HCT116 (cell line): ENCODE data around the gene RIN3. TPM values are rescaled to one million over a fixed set of nuclear protein-coding genes. Genes with fewer than 3 reads are reported as not detected.

ENCODE experiments used
- ATAC-seq: fragments of 200-7000 bp; cut with Tn5 transposase; 2 replicates; pipeline ENCODE4 v1.9.1; 2020; ENCODE audit warnings: mild to moderate bottlenecking, moderate library complexity
- BruUV-seq: library from RNA; stranded (reverse); fragments of 400-500 nt; replicated peaks from 2 replicates; lab custom pipeline; 2021; lab: Mats Ljungman, UMichigan
- CTCF ChIA-PET: fragments of 300-600 bp; sonication (Branson Sonifier 250); formaldehyde crosslinking; loops from one replicate; lab custom pipeline; 2021; ENCODE audit warnings: antibody characterized with exemption; lab: Charles Lee
- POLR2A ChIA-PET: fragments of 300-600, 350-600 bp; sonication (Branson Sonifier 250); formaldehyde crosslinking; loops from one replicate; lab custom pipeline; 2021; ENCODE audit warnings: antibody characterized with exemption; lab: Charles Lee
- RAD21 ChIA-PET, 2 experiments: fragments of 300-600 bp; sonication (Branson Sonifier 250); formaldehyde crosslinking; loops; one replicate each; lab custom pipeline; 2023; ENCODE audit warnings: low total read pairs in 2 of 2; ENCODE audit not compliant: uncharacterized antibody in 2 of 2, unreplicated experiment in 2 of 2, low non-redundant PET in 1 of 2; lab: Charles Lee
- DNase-seq: peaks from one replicate; pipeline ENCODE4 v3.0.0-alpha.2; 2010; ENCODE audit warnings: low read depth, low spot score
- H2AFZ ChIP-seq: fragments of 200-600 bp; shearing (Covaris generic), sonication (generic); 2 replicates; pipeline ENCODE4 v1.6.1; 2017; ENCODE audit warnings: low read depth, mixed run types, mixed read lengths, antibody characterized with exemption, low read length; ENCODE audit not compliant: poor library complexity, severe bottlenecking
- H3K27ac ChIP-seq: 2 replicates; pipeline ENCODE4 v1.5.1; 2012; ENCODE audit warnings: low read depth, low read length
- H3K27me3 ChIP-seq: fragments of 200-600 bp; sonication (generic); 2 replicates; pipeline ENCODE4 v1.6.1; 2016; ENCODE audit warnings: mixed run types, low read length, mixed read lengths; ENCODE audit not compliant: insufficient read depth
- H3K36me3 ChIP-seq, 2 experiments: fragments of 200-500 bp in 1 of 2; fragments of 200-600 bp in 1 of 2; sonication (Bioruptor generic) in 1 of 2; sonication (generic) in 1 of 2; 2 replicates each; pipeline versions ENCODE4 v1.5.1 to v1.6.1; 2014 to 2016; ENCODE audit warnings: low read length in 2 of 2, inconsistent platforms in 1 of 2, mixed read lengths in 1 of 2, mixed run types in 1 of 2; ENCODE audit not compliant: insufficient read depth in 2 of 2, control insufficient read depth in 1 of 2
- H3K4me1 ChIP-seq, 2 experiments: fragments of 200-600 bp in 1 of 2; sonication (generic) in 1 of 2; 2 replicates each; pipeline versions ENCODE4 v1.5.1 to v1.6.1; 2012 to 2017; ENCODE audit warnings: low read length in 2 of 2, inconsistent platforms in 1 of 2, mild to moderate bottlenecking in 1 of 2, mixed read lengths in 1 of 2, mixed run types in 1 of 2, moderate library complexity in 1 of 2; ENCODE audit not compliant: insufficient read depth in 2 of 2, control insufficient read depth in 1 of 2
- H3K4me2 ChIP-seq: fragments of 200-600 bp; sonication (generic); 2 replicates; pipeline ENCODE4 v1.6.1; 2017; ENCODE audit warnings: mixed run types, low read length, mixed read lengths
- H3K4me3 ChIP-seq, 2 experiments: fragments of 200-600 bp in 1 of 2; sonication (generic) in 1 of 2; replicated peaks in 1 of 2; 2 replicates each; pipeline ENCODE4 v1.5.1; 2011 to 2016; ENCODE audit warnings: low read length in 2 of 2, control low read depth in 1 of 2, low read depth in 1 of 2, mild to moderate bottlenecking in 1 of 2, mixed read lengths in 1 of 2, mixed run types in 1 of 2
- H3K79me2 ChIP-seq: fragments of 200-600 bp; sonication (generic); 2 replicates; pipeline ENCODE4 v1.6.1; 2017; ENCODE audit warnings: mild to moderate bottlenecking, mixed run types, low read length, moderate library complexity, mixed read lengths; ENCODE audit not compliant: insufficient read depth
- H3K9ac ChIP-seq: fragments of 200-600 bp; sonication (generic); 2 replicates; pipeline ENCODE4 v1.6.1; 2016; ENCODE audit warnings: low read length, mixed read lengths
- H3K9me2 ChIP-seq: fragments of 200-600 bp; sonication (generic), shearing (Covaris generic); 2 replicates; pipeline ENCODE4 v1.6.1; 2017; ENCODE audit warnings: mixed run types, mild to moderate bottlenecking, moderate library complexity; ENCODE audit not compliant: insufficient read depth
- H3K9me3 ChIP-seq, 2 experiments: fragments of 200-500 bp in 1 of 2; fragments of 200-600 bp in 1 of 2; sonication (Bioruptor generic) in 1 of 2; sonication (generic) in 1 of 2; 2 replicates each; pipeline ENCODE4 v1.6.1; 2014 to 2017; ENCODE audit warnings: low read length in 2 of 2, mixed read lengths in 2 of 2, inconsistent platforms in 1 of 2, low read depth in 1 of 2, mild to moderate bottlenecking in 1 of 2, mixed run types in 1 of 2, moderate library complexity in 1 of 2; ENCODE audit not compliant: control insufficient read depth in 1 of 2, insufficient read depth in 1 of 2
- H4K20me1 ChIP-seq: fragments of 200-600 bp; sonication (generic), shearing (Covaris generic); 2 replicates; pipeline ENCODE4 v1.6.1; 2017; ENCODE audit warnings: mixed run types, mild to moderate bottlenecking, moderate library complexity; ENCODE audit not compliant: insufficient read depth
- CBX3 ChIP-seq: IDR thresholded peaks from 2 replicates; pipeline ENCODE4 v1.6.1; 2012; ENCODE audit warnings: low read depth
- EGR1 ChIP-seq: IDR thresholded peaks from 2 replicates; pipeline ENCODE4 v1.6.1; 2012; ENCODE audit warnings: low read depth
- EZH2 ChIP-seq: fragments of 200-600 bp; sonication (generic); IDR thresholded peaks from 2 replicates; pipeline ENCODE4 v1.6.1; 2017; ENCODE audit warnings: antibody characterized with exemption, mixed run types
- EZH2phosphoT487 ChIP-seq: fragments of 200-600 bp; IDR thresholded peaks from 2 replicates; pipeline ENCODE4 v1.6.1; 2018; ENCODE audit warnings: antibody characterized with exemption, borderline replicate concordance
- POLR2A ChIP-seq: IDR thresholded peaks from 2 replicates; pipeline ENCODE4 v1.7.0; 2011; ENCODE audit warnings: borderline replicate concordance; ENCODE audit not compliant: insufficient read depth, insufficient read length; ENCODE audit errors: extremely low read depth
- POLR2AphosphoS5 ChIP-seq: IDR thresholded peaks from 2 replicates; pipeline ENCODE4 v1.6.1; 2011; ENCODE audit warnings: mild to moderate bottlenecking, low read depth, low read length, moderate library complexity
- RAD21 ChIP-seq: IDR thresholded peaks from 2 replicates; pipeline ENCODE4 v1.6.1; 2012; ENCODE audit warnings: low read depth, mild to moderate bottlenecking
- SRF ChIP-seq: IDR thresholded peaks from 2 replicates; pipeline ENCODE4 v1.6.1; 2012; ENCODE audit warnings: low read depth
- TCF7L2 ChIP-seq: IDR thresholded peaks from 2 replicates; pipeline ENCODE4 v1.7.0; 2011; ENCODE audit warnings: borderline replicate concordance, inconsistent platforms; ENCODE audit not compliant: insufficient read depth, insufficient read length; ENCODE audit errors: extremely low read depth
- intact Hi-C: fragments of 100-400 bp; cut with micrococcal nuclease; formaldehyde crosslinking; loops from 2 replicates; pipeline ENCODE4 v1.10.0; 2022
- total RNA-seq: library from RNA; stranded (reverse); gene quantifications from one replicate; pipeline ENCODE4 v1.2.1, GENCODE V29; 2021; ENCODE audit not compliant: unreplicated experiment
- TF ChIP-seq, protein P1 (sequence below): IDR thresholded peaks from 2 replicates; pipeline ENCODE4 v1.6.1; 2012

The RIN3 gene
- total RNA-seq, 1 experiment from 2014 or later, result 22.2 TPM

GRCh38 chr14:92605274-92605940, 91.8 kb downstream of the RIN3 start:
- Histone ChIP-seq H3K79me2 (no peaks in the 10 kb centered on the region), H3K27ac (no peak overlapping the region), H3K4me2 (no peak overlapping the region)
- no peak for DNase-seq
- no TSS peak for BruUV-seq
- TF ChIP-seq POLR2A (no peak), EZH2 (no peak), TCF7L2 (no peak), POLR2AphosphoS5 (no peak), RAD21 (no peak)
- TF ChIP-seq, all 23 proteins: peak for 0
- no peaks in the 10 kb centered on the region for H4K20me1 ChIP-seq
- peaks cover 7 to 17% of the 10 kb centered on the region in 2 experiments for H3K4me1 ChIP-seq
- intact Hi-C loops, result loop anchor here (10.0 kb wide), 1 partner anchor 471 kb away; no protein-coding TSS in a partner anchor
- no peaks in the 10 kb centered on the region for H3K36me3 ChIP-seq
- no peaks in the 10 kb centered on the region for H3K9me3 ChIP-seq
- no peak for ATAC-seq
- no peak overlapping the region for H3K4me3 ChIP-seq
- H3K9me2 ChIP-seq, result no peaks in the 10 kb centered on the region
- no peak overlapping the region for H3K9ac ChIP-seq
- ChIA-PET RAD21 (no interaction called here), CTCF (interaction anchor here (0.7 kb wide), 1 partner anchor 8 kb away, joined by 3 read pairs; no protein-coding TSS in a partner anchor), POLR2A (no interaction called here)
- H2AFZ ChIP-seq, result no peak overlapping the region
- no peaks in the 10 kb centered on the region for H3K27me3 ChIP-seq

GRCh38 chr14:92607251-92607650, 93.7 kb downstream of the RIN3 start:
- DNase-seq, result no peak
- CTCF ChIA-PET, result no interaction called here
- no peak overlapping the region for H2AFZ ChIP-seq
- RAD21 ChIA-PET, result no interaction called here
- no peak overlapping the region for H3K4me3 ChIP-seq
- H4K20me1 ChIP-seq, result no peaks in the 10 kb centered on the region
- H3K9me2 ChIP-seq, result no peaks in the 10 kb centered on the region
- no peaks in the 10 kb centered on the region for H3K79me2 ChIP-seq
- POLR2A ChIA-PET, result no interaction called here
- H3K9me3 ChIP-seq, result no peaks in the 10 kb centered on the region
- H3K4me1 ChIP-seq, result peaks cover 7 to 17% of the 10 kb centered on the region in 2 experiments
- intact Hi-C loops, result loop anchor here (10.0 kb wide), 1 partner anchor 472 kb away; no protein-coding TSS in a partner anchor
- H3K27me3 ChIP-seq, result no peaks in the 10 kb centered on the region
- H3K9ac ChIP-seq, result no peak overlapping the region
- no peak for TF ChIP-seq SRF
- no peak for TF ChIP-seq CBX3
- TF ChIP-seq EGR1, result no peak
- no peak for TF ChIP-seq EZH2phosphoT487
- TF ChIP-seq, protein P1, sequence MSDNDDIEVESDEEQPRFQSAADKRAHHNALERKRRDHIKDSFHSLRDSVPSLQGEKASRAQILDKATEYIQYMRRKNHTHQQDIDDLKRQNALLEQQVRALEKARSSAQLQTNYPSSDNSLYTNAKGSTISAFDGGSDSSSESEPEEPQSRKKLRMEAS, result no peak
- TF ChIP-seq EZH2, result no peak
- no peak overlapping the region for H3K27ac ChIP-seq
- no peak overlapping the region for H3K4me2 ChIP-seq
- H3K36me3 ChIP-seq, result no peaks in the 10 kb centered on the region
- no peak for ATAC-seq
- BruUV-seq, result no TSS peak
